ENCODE results near the gene ZIC4.

Gene ZIC4

GRCh38 chr3:147370349-147370748 is 36.0 kb downstream of the ZIC4 start:
- no peak for DNase-seq (ENCODE audit: low spot score)

- no peak for DNase-seq (ENCODE audit: low spot score)
Measured at GRCh38 chr3:147369661-147370123, 36.7 kb downstream of the ZIC4 start.

- DNase-seq (ENCODE audit: low spot score) = no peak
Measured at GRCh38 chr3:147369231-147369630, 37.1 kb downstream of the ZIC4 start.

DNA sequence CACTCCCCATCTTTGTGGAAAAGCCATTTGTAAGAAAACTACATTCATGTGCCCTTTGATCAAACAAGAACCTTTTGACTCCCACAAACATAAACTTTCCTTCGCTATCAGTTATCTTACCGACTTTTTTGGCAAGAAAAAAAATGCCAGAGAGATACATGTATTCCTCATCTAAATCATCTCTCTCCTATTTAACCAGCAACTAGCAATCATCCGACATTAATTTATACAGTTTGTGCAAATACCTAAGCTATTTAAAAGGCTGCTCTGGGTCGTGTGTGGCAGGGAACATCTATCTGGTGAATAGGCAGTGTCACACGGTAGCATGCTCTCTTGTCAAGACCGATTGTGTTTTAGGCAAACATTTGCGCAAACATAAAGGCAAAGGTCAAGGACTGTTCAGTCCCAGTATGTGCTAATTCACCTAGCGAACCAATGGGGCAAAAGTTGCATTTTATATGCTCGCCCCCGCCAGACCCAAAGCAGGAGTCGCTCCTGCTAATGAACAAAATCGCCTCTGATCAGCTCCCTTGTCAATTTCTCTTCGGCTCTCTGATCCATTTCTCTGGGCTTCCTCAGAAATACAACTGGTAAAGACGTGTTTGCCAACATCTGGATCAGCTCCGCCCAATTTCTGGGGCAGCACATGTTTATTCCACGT is 37.7 kb downstream of the ZIC4 start:
- no peak for DNase-seq (ENCODE audit: low spot score)

GRCh38 chr3:147368151-147368550 is 38.2 kb downstream of the ZIC4 start:
- DNase-seq (ENCODE audit: low spot score) = no peak

- no peak for DNase-seq (ENCODE audit: low spot score)
Measured at GRCh38 chr3:147367676-147368075, 38.7 kb downstream of the ZIC4 start.

DNA sequence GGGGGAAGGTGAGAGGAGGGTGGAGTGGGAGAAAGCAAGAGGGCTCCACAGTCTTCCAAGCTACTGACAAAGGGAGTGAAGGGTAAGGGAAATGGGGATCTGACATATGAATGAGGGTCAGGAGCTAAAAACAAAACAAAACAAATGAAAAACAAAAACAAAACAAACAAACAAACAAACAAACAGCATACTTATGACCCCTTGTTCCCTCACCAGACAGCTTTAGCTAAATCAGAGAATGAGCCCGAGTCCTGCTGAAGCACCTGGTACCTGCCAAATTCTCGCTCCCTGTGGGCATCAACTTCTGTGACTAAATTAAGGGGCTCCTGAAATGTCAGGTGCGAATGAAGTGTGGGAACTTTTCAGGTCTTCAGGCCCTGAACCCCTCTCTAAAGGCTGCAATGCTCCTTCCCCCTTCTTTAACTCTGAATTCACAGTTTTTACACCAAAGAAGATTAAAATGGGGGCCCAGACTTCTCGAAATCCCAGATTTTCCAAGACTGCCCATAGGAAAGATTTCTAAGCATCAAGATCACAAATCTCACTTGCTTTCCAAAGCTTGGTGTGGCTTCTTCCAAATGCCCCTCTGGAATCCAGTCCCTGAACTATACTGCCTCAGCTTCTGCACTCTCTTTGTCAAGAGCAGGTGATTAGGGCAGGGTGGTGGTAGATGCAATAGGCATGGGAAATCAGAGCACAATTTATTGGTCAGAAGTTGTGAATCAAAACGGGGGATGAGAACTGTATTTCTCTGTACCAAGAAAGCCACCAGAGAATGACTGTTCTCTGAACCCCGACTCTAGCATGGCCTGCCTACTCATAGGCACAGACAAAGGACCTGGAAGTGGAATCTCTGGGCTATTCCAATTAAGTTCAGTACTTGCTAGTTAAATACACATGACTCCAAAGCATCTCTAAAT is 40.9 kb downstream of the ZIC4 start:
- DNase-seq (ENCODE audit: low spot score) = no peak

- DNase-seq (ENCODE audit: low spot score) = no peak
Measured at GRCh38 chr3:147364771-147365170, 41.6 kb downstream of the ZIC4 start.

DNA sequence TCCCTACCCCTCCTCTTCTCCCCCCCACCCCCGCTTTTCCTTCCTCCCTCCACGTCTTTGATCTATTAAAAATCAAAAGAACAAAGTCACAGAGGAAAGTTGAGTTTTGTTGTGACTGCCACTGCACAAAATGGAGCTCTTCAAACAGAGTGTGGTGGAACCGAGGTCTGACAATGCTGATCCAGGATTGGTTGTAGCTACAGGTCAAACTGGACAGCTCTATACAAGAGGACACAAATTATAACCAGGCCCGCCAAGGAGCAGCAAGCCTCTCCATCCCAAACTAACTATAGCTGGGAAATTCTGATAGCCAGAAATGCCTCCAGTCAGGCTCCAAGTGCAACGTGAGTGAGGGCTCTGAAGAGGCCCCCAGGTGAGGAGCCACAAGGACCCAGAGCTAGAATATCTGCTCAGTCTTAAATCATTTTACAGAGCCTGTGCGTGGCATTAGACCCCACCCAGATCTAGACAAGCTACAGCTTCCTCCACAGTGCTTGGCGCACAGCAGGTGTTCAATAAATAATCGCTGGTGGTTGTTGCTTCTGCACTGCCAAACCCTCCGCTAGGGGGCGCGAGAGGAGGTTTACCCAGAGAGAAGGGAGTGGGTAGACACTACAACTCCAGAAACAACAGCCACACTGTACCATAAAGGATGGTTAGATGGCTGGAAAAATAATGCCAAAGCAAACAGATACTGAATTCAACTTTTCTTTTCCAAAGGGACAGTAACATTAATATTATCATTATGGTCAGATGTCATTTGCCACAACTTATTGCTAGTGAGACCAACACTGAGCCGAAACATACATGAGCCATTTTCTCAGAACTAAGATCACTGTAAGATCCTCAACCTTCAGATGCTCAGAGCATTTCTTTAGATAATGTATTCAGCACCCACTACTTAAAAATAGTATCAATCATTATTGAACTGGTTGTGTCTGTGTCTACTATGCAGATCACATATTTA is 44.6 kb downstream of the ZIC4 start:
- no peak for DNase-seq (ENCODE audit: low spot score)

DNA sequence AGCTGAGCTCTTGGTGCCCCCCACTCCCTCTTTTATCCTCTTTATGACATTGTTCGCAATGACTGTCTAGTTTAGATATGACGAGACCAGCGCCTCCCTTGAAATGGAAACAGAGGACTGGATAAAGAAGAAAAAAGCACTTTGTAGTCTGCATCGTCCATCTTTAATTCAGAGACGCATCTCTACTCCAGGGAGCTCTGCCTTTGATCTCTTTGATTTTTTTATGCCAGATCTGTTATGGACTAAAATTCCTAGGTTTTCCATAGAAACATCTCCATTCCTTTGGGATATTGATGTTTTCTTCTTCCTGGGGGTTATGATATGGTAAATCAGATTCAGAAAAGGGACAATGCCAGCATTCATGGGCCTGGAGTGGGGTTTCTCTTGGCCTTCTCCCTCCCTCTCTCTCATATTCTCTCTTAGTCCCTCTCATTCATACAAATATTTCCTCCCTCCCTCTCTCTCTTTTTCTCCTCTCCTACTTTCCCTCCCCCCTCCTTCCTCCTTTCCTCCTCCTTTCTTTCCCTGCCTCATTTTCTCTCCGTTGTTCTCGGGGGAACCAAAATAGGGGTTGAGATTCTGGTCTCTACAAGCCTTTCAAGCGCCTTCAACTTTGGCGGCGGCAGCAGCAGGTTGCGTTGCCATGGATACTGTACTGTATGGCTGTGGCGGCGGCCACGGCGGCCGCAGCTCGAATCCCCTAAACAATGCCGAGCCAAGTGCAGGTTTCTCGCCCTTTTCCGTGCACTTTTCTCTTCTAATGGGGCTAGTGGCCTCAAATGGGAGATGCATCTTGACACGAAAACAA is 45.5 kb downstream of the ZIC4 start:
- no peak for DNase-seq (ENCODE audit: low spot score)

DNA sequence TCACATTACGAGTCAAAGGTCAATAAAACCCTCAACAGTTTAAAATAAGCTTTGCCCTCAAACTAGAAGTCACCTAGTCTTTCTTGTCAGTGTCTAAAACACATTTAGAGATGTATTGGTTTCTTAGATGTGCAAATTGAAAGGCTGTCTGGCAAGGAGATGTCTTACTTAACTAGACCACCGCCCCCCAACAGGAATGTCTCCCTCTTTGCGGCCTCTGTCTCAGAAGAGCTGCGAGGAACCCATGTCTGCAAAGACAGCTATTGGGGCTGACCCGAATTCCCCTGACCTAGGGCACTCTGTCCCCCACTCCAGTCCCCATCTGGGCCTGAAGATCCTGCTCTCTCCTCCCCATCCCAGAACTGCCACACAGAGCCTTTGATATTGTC is 46.3 kb downstream of the ZIC4 start:
- no peak for DNase-seq (ENCODE audit: low spot score)

DNA sequence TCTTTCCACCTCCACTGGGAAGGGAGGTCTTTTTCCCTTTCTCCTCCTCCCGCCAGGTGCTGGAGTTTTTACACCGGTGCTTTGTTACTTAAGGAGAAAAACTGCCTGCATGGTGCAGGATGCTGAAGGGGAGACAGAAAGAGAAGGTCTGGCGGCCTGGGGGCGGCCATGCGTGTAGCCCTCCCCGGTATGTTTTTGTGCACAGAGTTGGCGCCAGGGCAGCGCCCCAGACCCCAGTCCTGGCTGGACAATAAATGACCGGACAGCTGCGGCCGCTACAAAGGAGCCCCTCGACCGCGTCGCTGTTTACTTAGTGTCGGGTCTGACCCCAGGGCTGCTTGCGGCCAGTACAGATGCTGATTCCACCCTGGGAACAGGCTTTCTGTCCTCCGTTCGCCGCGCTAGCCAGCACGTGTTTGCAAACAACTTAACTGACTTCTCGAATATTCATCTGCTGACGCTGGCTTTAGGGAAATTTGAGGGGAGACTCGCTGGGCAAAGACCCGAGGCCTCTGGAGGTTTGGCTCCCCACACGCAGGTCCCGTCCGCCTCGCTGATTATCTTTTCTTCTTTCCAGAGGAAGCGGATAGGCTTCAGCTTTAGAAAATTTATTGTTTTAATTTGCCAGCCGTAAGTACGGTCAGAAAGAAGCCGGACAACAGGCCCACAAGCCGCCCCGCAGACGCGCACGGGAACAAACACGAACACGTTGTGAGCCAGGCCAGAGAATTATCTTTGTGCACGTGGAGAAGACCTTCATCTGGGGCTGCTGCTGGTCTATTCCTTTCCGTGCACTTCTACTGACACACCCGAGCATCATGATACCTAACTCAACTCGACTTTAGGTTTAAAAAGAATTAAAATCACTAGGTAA is 46.9 kb downstream of the ZIC4 start:
- no peak for DNase-seq (ENCODE audit: low spot score)

GRCh38 chr3:147358144-147358992 is 48.0 kb downstream of the ZIC4 start:
- no peak for DNase-seq (ENCODE audit: low spot score)

GRCh38 chr3:147356909-147357900 is 49.1 kb downstream of the ZIC4 start:
- DNase-seq (ENCODE audit: low spot score) = no peak

- no peak for DNase-seq (ENCODE audit: low spot score)
Measured at GRCh38 chr3:147356145-147356908, 50.0 kb downstream of the ZIC4 start.

GRCh38 chr3:147355753-147356090 is 50.6 kb downstream of the ZIC4 start:
- DNase-seq (ENCODE audit: low spot score) = no peak

- no peak for DNase-seq (ENCODE audit: low spot score)
Measured at GRCh38 chr3:147355084-147355752, 51.1 kb downstream of the ZIC4 start.
